PC-3 (cell line): ENCODE measurements around the gene SFTPD.

Experiments used
- CTCF ChIP-seq: fragments of 300-600 bp; sonication (generic); conservative IDR thresholded peaks from 2 replicates; pipeline ENCODE4 v1.5.1; 2017; ENCODE audit warnings: antibody characterized with exemption, low read depth, mild to moderate bottlenecking, low read length
- EZH2 ChIP-seq: fragments of 300-600 bp; sonication (generic); IDR thresholded peaks from one replicate; pipeline ENCODE4 v1.6.1; 2017; ENCODE audit warnings: antibody characterized with exemption, mild to moderate bottlenecking, low read length; ENCODE audit not compliant: unreplicated experiment

DNA sequence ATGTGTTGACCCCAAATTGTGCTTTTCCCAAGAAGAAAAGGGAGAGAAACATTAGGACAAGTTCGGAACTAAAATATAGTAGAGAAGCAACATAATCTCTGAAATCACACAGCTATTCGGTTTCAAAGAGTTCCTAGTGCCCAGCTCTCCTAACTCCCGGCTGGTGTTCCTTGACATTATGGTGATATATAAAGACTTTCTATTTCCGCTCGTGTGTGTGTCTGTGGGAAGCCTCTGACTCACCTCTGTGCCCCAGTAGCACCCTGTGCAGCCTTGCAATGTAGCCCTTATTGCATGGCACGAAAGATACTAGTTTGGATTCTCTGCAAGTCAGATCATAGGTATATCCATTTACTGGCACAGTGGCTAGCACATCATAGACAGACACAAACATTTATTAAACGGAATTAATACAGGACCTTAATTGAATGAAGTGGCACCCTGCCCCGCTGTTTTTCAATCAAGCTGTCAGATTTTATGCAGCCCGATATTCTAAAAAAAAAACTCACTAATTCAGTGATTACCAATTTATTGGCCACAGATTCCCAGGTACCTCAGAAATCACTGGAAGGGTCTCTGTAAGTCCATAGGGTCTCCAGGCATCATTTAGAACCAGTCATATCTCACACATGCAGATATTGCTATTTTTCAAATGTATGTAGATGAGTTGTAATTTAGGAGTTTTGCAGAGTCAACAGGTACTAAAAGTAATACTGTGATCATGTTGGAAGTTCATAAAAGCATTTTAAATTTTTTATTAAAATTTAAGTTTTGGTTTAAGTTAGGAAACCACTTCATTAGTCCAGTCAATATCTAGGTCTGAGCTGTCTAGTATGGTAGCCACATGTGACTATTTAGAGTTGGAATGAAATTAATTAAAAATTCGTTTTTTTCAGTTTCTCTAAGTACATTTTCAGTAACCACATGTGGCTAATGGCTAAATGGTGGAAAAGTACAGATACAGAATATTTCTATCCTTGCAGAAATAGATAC, 43.3 kb downstream of the SFTPD start:
- TF ChIP-seq CTCF (no peak), EZH2 (no peak)
